ENCODE measurements around the gene ST6GALNAC4.

The ST6GALNAC4 gene

GRCh38 chr9:127858041-127858512 is 58.8 kb downstream of the ST6GALNAC4 start:
- TF ChIP-seq CTCF (IDR thresholded peaks at IDR 0.05) = no peak

Measured in LNCAP (cell line).